ENCODE measurements around the gene PLA2G2C. TPM values are rescaled to one million over a fixed set of nuclear protein-coding genes. Genes with fewer than 3 reads are reported as not detected.
"Not testable (repeated sequence)": the region's sequence is repeated elsewhere in the genome, so short reads cannot be mapped to it uniquely, and the experiment has no call there.

PLA2G2C gene
- total RNA-seq, 2 experiments from 2014 or later, result 0.44 to 0.57 TPM

GRCh38 chr1:20233866-20234265 lies 47.5 kb upstream of the PLA2G2C start:
- Histone ChIP-seq H3K9me3 (ENCODE audit: low read length) (no peaks in the 10 kb centered on the region), H3K79me2 (ENCODE audit: insufficient read depth, low read depth, low read length) (no peaks in the 10 kb centered on the region), H3K27ac (ENCODE audit: low read depth, low read length, poor library complexity, severe bottlenecking) (no peak overlapping the region), H3K36me3 (ENCODE audit: insufficient read depth, low read length) (no peaks in the 10 kb centered on the region), H3K4me2 (ENCODE audit: low read length) (peak overlapping the region; percentile 23; the same call in 1 of the 2 replicates), H3K4me1 (ENCODE audit: insufficient read depth, low read length, poor library complexity, severe bottlenecking) (peaks cover 4% of the 10 kb centered on the region), H3K9me2 (ENCODE audit: insufficient read depth, low read length) (no peaks in the 10 kb centered on the region), H4K20me1 (ENCODE audit: insufficient read depth, low read length) (no peaks in the 10 kb centered on the region), H3K4me3 (ENCODE audit: low read depth, low read length, poor library complexity, severe bottlenecking) (no peak overlapping the region), H2AFZ (ENCODE audit: low read length) (no peak overlapping the region)
- no TSS peak for BruUV-seq (replicated peaks)
- TF ChIP-seq CTCF (conservative IDR thresholded peaks at IDR 0.05; ENCODE audit: low read length), result no peak
- no peak for TF ChIP-seq EZH2phosphoT487 (IDR thresholded peaks at IDR 0.05; ENCODE audit: borderline replicate concordance, low read depth, low read length)
- ChIA-PET POLR2A (interaction anchor here (0.6 kb wide), 1 partner anchor 193 kb away, joined by 3 read pairs; no protein-coding TSS in a partner anchor), CTCF (ENCODE audit: unreplicated experiment) (interaction anchor here (0.6 to 1.1 kb wide), 3 partner anchors 68 to 260 kb away, joined by 3 to 4 read pairs (median 3); no protein-coding TSS in a partner anchor)
- intact Hi-C loops (cut with micrococcal nuclease; ENCODE audit: unreplicated experiment), result loop anchor here (1.0 to 5.0 kb wide), 3 partner anchors 125 to 259 kb away; no protein-coding TSS in a partner anchor
- DNase-seq (ENCODE audit: low spot score), result peak; percentile 24

- DNase-seq (ENCODE audit: low spot score), result peak; percentile 78
- Histone ChIP-seq H3K4me1 (ENCODE audit: insufficient read depth, low read length, poor library complexity, severe bottlenecking) (peaks cover 4% of the 10 kb centered on the region), H3K9me3 (ENCODE audit: low read length) (no peaks in the 10 kb centered on the region), H3K79me2 (ENCODE audit: insufficient read depth, low read depth, low read length) (no peaks in the 10 kb centered on the region), H3K27ac (ENCODE audit: low read depth, low read length, poor library complexity, severe bottlenecking) (no peak overlapping the region), H3K4me2 (ENCODE audit: low read length) (peak overlapping the region; percentile 23; the same call in 1 of the 2 replicates), H3K9me2 (ENCODE audit: insufficient read depth, low read length) (no peaks in the 10 kb centered on the region), H2AFZ (ENCODE audit: low read length) (no peak overlapping the region), H4K20me1 (ENCODE audit: insufficient read depth, low read length) (no peaks in the 10 kb centered on the region), H3K36me3 (ENCODE audit: insufficient read depth, low read length) (no peaks in the 10 kb centered on the region), H3K4me3 (ENCODE audit: low read depth, low read length, poor library complexity, severe bottlenecking) (no peak overlapping the region)
- ChIA-PET CTCF (ENCODE audit: unreplicated experiment) (interaction anchor here (1.1 kb wide), 1 partner anchor 260 kb away, joined by 3 read pairs; no protein-coding TSS in a partner anchor), POLR2A (interaction anchor here (0.6 kb wide), 1 partner anchor 193 kb away, joined by 3 read pairs; no protein-coding TSS in a partner anchor)
- intact Hi-C loops (cut with micrococcal nuclease; ENCODE audit: unreplicated experiment), result loop anchor here (1.0 to 5.0 kb wide), 3 partner anchors 125 to 260 kb away; no protein-coding TSS in a partner anchor
- TF ChIP-seq CTCF (conservative IDR thresholded peaks at IDR 0.05; ENCODE audit: low read length) (peak; percentile 85), EZH2phosphoT487 (IDR thresholded peaks at IDR 0.05; ENCODE audit: borderline replicate concordance, low read depth, low read length) (no peak)
- no TSS peak for BruUV-seq (replicated peaks)
Observed at GRCh38 chr1:20233394-20233793, 47.1 kb upstream of the PLA2G2C start.

GRCh38 chr1:20232564-20232963 lies 46.2 kb upstream of the PLA2G2C start:
- H4K20me1 ChIP-seq (ENCODE audit: insufficient read depth, low read length); CTCF ChIA-PET (ENCODE audit: unreplicated experiment); DNase-seq (ENCODE audit: low spot score); H3K4me1 ChIP-seq (ENCODE audit: insufficient read depth, low read length, poor library complexity, severe bottlenecking); H3K27ac ChIP-seq (ENCODE audit: low read depth, low read length, poor library complexity, severe bottlenecking); H3K79me2 ChIP-seq (ENCODE audit: insufficient read depth, low read depth, low read length); H3K4me3 ChIP-seq (ENCODE audit: low read depth, low read length, poor library complexity, severe bottlenecking); BruUV-seq (replicated peaks); H3K36me3 ChIP-seq (ENCODE audit: insufficient read depth, low read length); H3K9me2 ChIP-seq (ENCODE audit: insufficient read depth, low read length); H3K9me3 ChIP-seq (ENCODE audit: low read length); H3K4me2 ChIP-seq (ENCODE audit: low read length); POLR2A ChIA-PET; H2AFZ ChIP-seq (ENCODE audit: low read length): not testable (repeated sequence)
- intact Hi-C loops (cut with micrococcal nuclease; ENCODE audit: unreplicated experiment), result loop anchor here (2.0 to 5.0 kb wide), 2 partner anchors 126 to 200 kb away; no protein-coding TSS in a partner anchor

Measured in OCI-LY7 (cell line).